ENCODE data around the gene ABLIM1.

ABLIM1 gene

DNA sequence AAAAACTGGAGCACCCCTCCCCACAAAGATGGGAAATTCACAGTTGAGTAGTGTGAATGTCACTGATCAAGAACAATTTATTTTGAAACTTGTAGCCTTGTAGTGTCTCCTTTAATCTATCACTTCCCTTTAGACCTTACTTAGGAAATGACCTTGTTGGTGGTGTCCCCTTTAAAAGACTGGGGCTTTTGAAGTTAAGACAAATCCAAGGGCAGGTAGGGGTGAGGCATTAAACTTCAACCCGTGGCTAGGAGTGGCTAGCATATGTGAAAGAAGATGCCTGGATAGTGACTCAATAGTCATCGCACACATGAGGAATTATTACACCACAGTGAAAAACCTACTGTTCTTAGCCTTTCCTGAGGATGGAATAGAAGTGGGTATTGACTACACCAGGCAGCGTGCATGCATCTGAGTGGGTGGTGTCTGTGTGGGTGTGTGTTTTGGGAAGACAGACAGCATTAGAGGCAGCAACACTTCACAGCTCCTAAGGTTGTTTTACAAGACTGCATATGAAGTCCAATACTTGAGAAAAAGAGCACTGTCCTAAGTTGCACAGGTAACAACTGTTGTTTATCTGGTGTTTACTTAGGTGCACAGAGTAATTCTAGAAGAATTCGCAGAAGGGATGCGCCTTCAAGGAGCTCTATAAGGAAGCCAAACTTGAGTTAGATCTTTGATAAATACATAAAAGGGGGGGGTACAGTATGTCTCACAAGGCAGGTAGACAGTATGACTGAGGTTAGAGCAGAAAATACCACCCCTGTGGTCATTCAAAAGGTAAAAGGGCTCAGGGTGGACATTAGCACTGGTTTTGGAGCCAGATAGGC lies 32.9 kb downstream of the ABLIM1 start:
- TF ChIP-seq SUZ12 (IDR thresholded peaks at IDR 0.05) (no peak), SP1 (IDR thresholded peaks at IDR 0.05) (no peak), ELF4 (IDR thresholded peaks at IDR 0.05) (no peak), FOXK2 (IDR thresholded peaks at IDR 0.05) (no peak), NFRKB (IDR thresholded peaks at IDR 0.05) (no peak), BHLHE40 (IDR thresholded peaks at IDR 0.05; ENCODE audit: borderline replicate concordance) (no peak), FOXA1 (IDR thresholded peaks at IDR 0.05) (no peak), CTBP1 (IDR thresholded peaks at IDR 0.05; ENCODE audit: borderline replicate concordance) (no peak), L3MBTL2 (conservative IDR thresholded peaks at IDR 0.05) (no peak), ARNT (IDR thresholded peaks at IDR 0.05) (no peak)
- TF ChIP-seq, protein P1, sequence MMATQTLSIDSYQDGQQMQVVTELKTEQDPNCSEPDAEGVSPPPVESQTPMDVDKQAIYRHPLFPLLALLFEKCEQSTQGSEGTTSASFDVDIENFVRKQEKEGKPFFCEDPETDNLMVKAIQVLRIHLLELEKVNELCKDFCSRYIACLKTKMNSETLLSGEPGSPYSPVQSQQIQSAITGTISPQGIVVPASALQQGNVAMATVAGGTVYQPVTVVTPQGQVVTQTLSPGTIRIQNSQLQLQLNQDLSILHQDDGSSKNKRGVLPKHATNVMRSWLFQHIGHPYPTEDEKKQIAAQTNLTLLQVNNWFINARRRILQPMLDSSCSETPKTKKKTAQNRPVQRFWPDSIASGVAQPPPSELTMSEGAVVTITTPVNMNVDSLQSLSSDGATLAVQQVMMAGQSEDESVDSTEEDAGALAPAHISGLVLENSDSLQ (IDR thresholded peaks at IDR 0.05) = no peak
- CTCF ChIA-PET = no interaction called here
- DNase-seq (ENCODE audit: extremely low spot score) = no peak
- POLR2A ChIA-PET = no interaction called here

DNA sequence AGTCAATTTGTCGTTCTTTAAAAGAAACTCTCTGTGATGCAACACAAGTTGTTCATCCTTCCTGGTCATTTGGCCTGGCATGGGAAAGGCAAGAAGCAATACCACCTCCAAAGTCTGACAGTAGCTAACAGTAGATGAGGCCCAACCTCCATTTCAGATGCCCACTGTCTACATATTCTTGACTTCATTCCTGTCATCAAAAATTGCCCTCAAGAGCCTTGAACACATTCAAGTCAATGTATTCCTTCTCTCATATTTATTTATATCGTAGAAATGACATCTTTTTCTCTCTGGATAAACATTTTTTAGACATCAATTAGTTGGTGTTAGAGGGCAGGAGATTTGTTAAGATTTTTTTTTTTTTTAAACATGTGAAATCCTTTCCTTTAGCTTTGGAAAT lies 33.7 kb downstream of the ABLIM1 start:
- ChIA-PET POLR2A (interaction anchor here (0.7 to 1.9 kb wide), 2 partner anchors 7 to 613 kb away, joined by 3 to 5 read pairs; no protein-coding TSS in a partner anchor), CTCF (no interaction called here)
- TF ChIP-seq CTBP1 (IDR thresholded peaks at IDR 0.05; ENCODE audit: borderline replicate concordance) = no peak
- no peak for TF ChIP-seq L3MBTL2 (conservative IDR thresholded peaks at IDR 0.05)
- TF ChIP-seq NFRKB (IDR thresholded peaks at IDR 0.05) = no peak
- no peak for TF ChIP-seq SUZ12 (IDR thresholded peaks at IDR 0.05)
- TF ChIP-seq, protein P1 (IDR thresholded peaks at IDR 0.05) = no peak
- TF ChIP-seq FOXM1 (IDR thresholded peaks at IDR 0.05; ENCODE audit: borderline replicate concordance) = no peak
- no peak for TF ChIP-seq ZNF384 (IDR thresholded peaks at IDR 0.05)
- DNase-seq (ENCODE audit: extremely low spot score) = no peak

DNA sequence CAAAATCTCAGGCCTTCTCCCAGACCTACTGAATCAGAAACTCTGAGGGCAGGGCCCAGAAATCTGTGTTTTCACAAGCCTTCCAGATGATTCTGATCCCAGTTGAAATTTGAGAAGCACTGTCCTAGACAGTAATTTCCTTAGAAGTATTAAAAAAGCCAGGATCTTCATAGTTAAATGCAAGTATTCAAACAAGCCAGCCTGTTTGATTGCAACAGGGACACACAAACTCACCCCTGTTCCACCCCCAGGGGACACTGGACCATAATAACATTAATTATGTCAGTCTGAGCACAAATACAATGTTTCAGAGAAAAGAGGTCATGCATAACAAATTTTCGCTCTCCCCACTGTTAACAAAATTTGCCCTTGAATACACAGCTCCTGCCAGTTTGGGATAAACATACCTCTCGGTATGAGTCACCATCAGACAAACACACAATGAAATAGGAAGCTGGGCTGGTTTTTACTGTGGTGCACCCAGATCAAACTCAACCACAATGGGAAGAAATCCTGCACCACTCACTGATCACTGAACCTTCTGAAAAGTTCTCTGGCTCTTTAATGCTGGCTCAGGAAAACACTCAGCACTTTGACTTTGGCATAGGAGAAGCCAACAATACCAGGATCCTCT lies 34.3 kb downstream of the ABLIM1 start:
- peak; percentile 26 for DNase-seq (ENCODE audit: extremely low spot score)
- POLR2A ChIA-PET = interaction anchor here (0.7 to 1.9 kb wide), 2 partner anchors 8 to 614 kb away, joined by 3 to 5 read pairs; no protein-coding TSS in a partner anchor
- TF ChIP-seq NFRKB (IDR thresholded peaks at IDR 0.05) = no peak
- TF ChIP-seq SUZ12 (IDR thresholded peaks at IDR 0.05) = no peak
- no peak for TF ChIP-seq L3MBTL2 (conservative IDR thresholded peaks at IDR 0.05)
- TF ChIP-seq FOXK2 (IDR thresholded peaks at IDR 0.05) = no peak
- CTCF ChIA-PET = no interaction called here

DNA sequence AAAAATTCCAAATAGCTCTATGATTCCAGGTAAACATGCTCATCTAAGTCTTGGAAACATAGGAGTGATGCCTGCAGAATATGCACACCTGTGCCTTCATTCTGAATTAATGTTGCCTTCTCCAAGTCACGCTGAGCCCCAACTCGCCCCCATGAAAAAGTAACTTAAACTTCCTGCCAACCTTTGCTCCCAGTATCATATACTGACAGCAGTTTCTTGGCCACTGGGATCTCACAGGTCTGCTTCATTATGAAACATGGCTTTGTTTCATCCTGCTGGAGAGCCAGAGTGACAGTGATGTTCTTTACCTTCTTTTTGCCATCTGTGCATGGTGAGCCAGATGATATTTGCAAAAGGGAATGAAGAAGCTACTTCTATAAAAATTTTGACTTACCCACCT lies 34.9 kb downstream of the ABLIM1 start:
- TF ChIP-seq HDGF (IDR thresholded peaks at IDR 0.05; ENCODE audit: borderline replicate concordance) = no peak
- TF ChIP-seq NFRKB (IDR thresholded peaks at IDR 0.05) = no peak
- TF ChIP-seq SUZ12 (IDR thresholded peaks at IDR 0.05) = no peak
- TF ChIP-seq ELF4 (IDR thresholded peaks at IDR 0.05) = no peak
- no peak for TF ChIP-seq LEF1 (IDR thresholded peaks at IDR 0.05; ENCODE audit: borderline replicate concordance)
- TF ChIP-seq CTBP1 (IDR thresholded peaks at IDR 0.05; ENCODE audit: borderline replicate concordance) = no peak
- TF ChIP-seq FOXK2 (IDR thresholded peaks at IDR 0.05) = no peak
- no peak for TF ChIP-seq BHLHE40 (IDR thresholded peaks at IDR 0.05; ENCODE audit: borderline replicate concordance)
- TF ChIP-seq L3MBTL2 (conservative IDR thresholded peaks at IDR 0.05) = no peak
- no peak for TF ChIP-seq SP1 (IDR thresholded peaks at IDR 0.05)
- TF ChIP-seq FOXM1 (IDR thresholded peaks at IDR 0.05; ENCODE audit: borderline replicate concordance) = no peak
- TF ChIP-seq TARDBP (IDR thresholded peaks at IDR 0.05) = no peak
- CTCF ChIA-PET = no interaction called here
- no peak for DNase-seq (ENCODE audit: extremely low spot score)
- POLR2A ChIA-PET = interaction anchor here (1.9 kb wide), 1 partner anchor 9 kb away, joined by 5 read pairs; no protein-coding TSS in a partner anchor

DNA sequence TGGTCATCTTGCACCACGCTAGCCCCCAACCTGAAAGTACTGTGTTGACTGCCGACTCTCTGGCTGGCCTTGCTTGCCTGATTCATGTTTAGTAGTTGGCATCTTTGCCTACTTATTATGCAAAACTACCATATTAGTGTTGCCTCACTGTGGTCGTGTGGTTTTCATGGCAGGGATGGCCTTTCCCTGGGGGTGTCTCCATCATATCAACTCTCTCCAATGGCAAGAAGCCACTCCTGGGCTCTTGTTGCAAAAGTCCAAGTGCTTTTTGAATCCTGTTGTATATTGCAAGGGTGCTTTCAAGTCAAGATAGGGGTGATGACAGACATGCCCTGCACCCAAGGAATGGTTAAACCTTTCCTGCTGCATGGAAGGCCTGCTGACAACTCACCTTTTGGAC lies 39.4 kb downstream of the ABLIM1 start:
- TF ChIP-seq FOXM1 (IDR thresholded peaks at IDR 0.05; ENCODE audit: borderline replicate concordance) (no peak), LEF1 (IDR thresholded peaks at IDR 0.05; ENCODE audit: borderline replicate concordance) (no peak), L3MBTL2 (conservative IDR thresholded peaks at IDR 0.05) (no peak), SP1 (IDR thresholded peaks at IDR 0.05) (no peak), ELF4 (IDR thresholded peaks at IDR 0.05) (no peak), HDGF (IDR thresholded peaks at IDR 0.05; ENCODE audit: borderline replicate concordance) (no peak), SUZ12 (IDR thresholded peaks at IDR 0.05) (no peak), ARNT (IDR thresholded peaks at IDR 0.05) (no peak)
- TF ChIP-seq, protein P1 (IDR thresholded peaks at IDR 0.05) = no peak
- no peak for DNase-seq (ENCODE audit: extremely low spot score)
- CTCF ChIA-PET = no interaction called here
- POLR2A ChIA-PET = no interaction called here

DNA sequence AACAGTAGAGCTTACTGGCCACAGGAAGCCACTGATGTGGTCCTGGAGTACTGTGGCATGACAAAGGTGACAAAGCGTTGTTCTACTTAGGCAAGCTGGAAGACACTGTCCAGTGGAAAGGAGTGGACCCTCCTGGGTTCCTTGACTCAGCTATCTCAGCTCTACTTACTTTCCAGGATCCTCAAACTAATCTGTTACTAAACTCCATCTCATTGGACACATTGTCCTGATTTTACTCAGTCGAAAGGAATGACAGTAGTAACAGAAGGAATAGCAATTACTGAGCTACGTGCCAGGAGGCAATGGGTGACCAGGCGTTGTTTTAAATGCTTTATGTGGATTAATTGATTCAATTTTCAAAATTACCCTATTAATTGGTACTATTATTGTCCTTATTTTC lies 41.6 kb downstream of the ABLIM1 start:
- CTCF ChIA-PET = interaction anchor here (0.7 to 0.9 kb wide), 3 partner anchors 87 to 755 kb away, joined by 3 read pairs; no protein-coding TSS in a partner anchor
- POLR2A ChIA-PET = interaction anchor here (1.1 kb wide), 1 partner anchor 17 kb away, joined by 3 read pairs; no protein-coding TSS in a partner anchor
- DNase-seq (ENCODE audit: extremely low spot score) = no peak
- no peak for TF ChIP-seq ARNT (IDR thresholded peaks at IDR 0.05)
- no peak for TF ChIP-seq LEF1 (IDR thresholded peaks at IDR 0.05; ENCODE audit: borderline replicate concordance)
- TF ChIP-seq TARDBP (IDR thresholded peaks at IDR 0.05) = no peak
- TF ChIP-seq FOXM1 (IDR thresholded peaks at IDR 0.05; ENCODE audit: borderline replicate concordance) = no peak

All from HEK293T (cell line).